WTC11 (cell line): ENCODE data around the gene ISG15. TPM values are rescaled to one million over a fixed set of nuclear protein-coding genes. Genes with fewer than 3 reads are reported as not detected.

Experiments
- ATF1 ChIP-seq: sonication (generic); formaldehyde crosslinking; IDR thresholded peaks from 2 replicates; pipeline ENCODE4 v1.8.1; 2023; ENCODE audit warnings: mild to moderate bottlenecking, moderate library complexity, missing genetic modification reagents
- ATF3 ChIP-seq: sonication (generic); formaldehyde crosslinking; conservative IDR thresholded peaks from 2 replicates; pipeline ENCODE4 v1.8.1; 2022; ENCODE audit warnings: mild to moderate bottlenecking, missing genetic modification reagents
- CREB1 ChIP-seq: sonication (generic); formaldehyde crosslinking; IDR thresholded peaks from 2 replicates; pipeline ENCODE4 v1.8.0; 2023; ENCODE audit warnings: mild to moderate bottlenecking, missing genetic modification reagents
- E2F1 ChIP-seq: sonication (generic); formaldehyde crosslinking; IDR thresholded peaks from 2 replicates; pipeline ENCODE4 v1.8.0; 2022; ENCODE audit warnings: mild to moderate bottlenecking, missing genetic modification reagents
- E2F4 ChIP-seq: sonication (generic); formaldehyde crosslinking; IDR thresholded peaks from 2 replicates; pipeline ENCODE4 v1.8.1; 2022; ENCODE audit warnings: low read depth, mild to moderate bottlenecking, moderate library complexity, missing genetic modification reagents, borderline replicate concordance
- E2F5 ChIP-seq: sonication (generic); formaldehyde crosslinking; IDR thresholded peaks from 2 replicates; pipeline ENCODE4 v1.8.1; 2022; ENCODE audit warnings: mild to moderate bottlenecking, moderate library complexity, missing genetic modification reagents
- EMX1 ChIP-seq: fragments of 250-450 bp; sonication (Bioruptor Pico); IDR thresholded peaks from 2 replicates; pipeline ENCODE4 v1.8.0; 2021; ENCODE audit warnings: mild to moderate bottlenecking
- ETV6 ChIP-seq: sonication (generic); formaldehyde crosslinking; IDR thresholded peaks from 2 replicates; pipeline ENCODE4 v1.8.1; 2022; ENCODE audit warnings: mild to moderate bottlenecking, missing genetic modification reagents
- GABPB1 ChIP-seq: sonication (generic); formaldehyde crosslinking; IDR thresholded peaks from 2 replicates; pipeline ENCODE4 v1.8.1; 2023; ENCODE audit warnings: mild to moderate bottlenecking, missing genetic modification reagents
- GTF2I ChIP-seq: fragments of 250-450 bp; sonication (Bioruptor Pico); conservative IDR thresholded peaks from 2 replicates; pipeline ENCODE4 v1.4.0; 2021; ENCODE audit warnings: mild to moderate bottlenecking
- JAZF1 ChIP-seq: fragments of 250-450 bp; sonication (Bioruptor Pico); IDR thresholded peaks from 2 replicates; pipeline ENCODE4 v1.9.0; 2021; ENCODE audit warnings: moderate library complexity, mild to moderate bottlenecking, inconsistent platforms
- MYBL2 ChIP-seq: sonication (generic); formaldehyde crosslinking; IDR thresholded peaks from 2 replicates; pipeline ENCODE4 v1.8.1; 2023; ENCODE audit warnings: mild to moderate bottlenecking, moderate library complexity, missing genetic modification reagents
- NFATC4 ChIP-seq: fragments of 250-450 bp; sonication (Bioruptor Pico); IDR thresholded peaks from 2 replicates; pipeline ENCODE4 v1.9.0; 2021; ENCODE audit warnings: mild to moderate bottlenecking
- NR1H2 ChIP-seq: sonication (generic); formaldehyde crosslinking; IDR thresholded peaks from 2 replicates; pipeline ENCODE4 v1.9.0; 2021; ENCODE audit warnings: mild to moderate bottlenecking, moderate library complexity, missing genetic modification reagents
- NR3C1 ChIP-seq: sonication (generic); formaldehyde crosslinking; conservative IDR thresholded peaks from 2 replicates; pipeline ENCODE4 v1.8.1; 2023; ENCODE audit warnings: low read depth, mild to moderate bottlenecking, missing genetic modification reagents
- SMAD4 ChIP-seq: sonication (generic); formaldehyde crosslinking; IDR thresholded peaks from 2 replicates; pipeline ENCODE4 v1.8.0; 2022; ENCODE audit warnings: mild to moderate bottlenecking, missing genetic modification reagents
- SOX15 ChIP-seq: fragments of 250-450 bp; sonication (Bioruptor Pico); IDR thresholded peaks from 2 replicates; pipeline ENCODE4 v1.9.0; 2021; ENCODE audit warnings: mild to moderate bottlenecking
- SP1 ChIP-seq: sonication (generic); formaldehyde crosslinking; conservative IDR thresholded peaks from 2 replicates; pipeline ENCODE4 v1.8.1; 2022; ENCODE audit warnings: missing genetic modification reagents
- TEAD1 ChIP-seq: sonication (generic); formaldehyde crosslinking; IDR thresholded peaks from 2 replicates; pipeline ENCODE4 v1.8.0; 2022; ENCODE audit warnings: mild to moderate bottlenecking, missing genetic modification reagents
- TP53 ChIP-seq: sonication (generic); formaldehyde crosslinking; IDR thresholded peaks from 2 replicates; pipeline ENCODE4 v1.8.1; 2023; ENCODE audit warnings: mild to moderate bottlenecking, missing genetic modification reagents
- ZBTB21 ChIP-seq: sonication (generic); formaldehyde crosslinking; IDR thresholded peaks from 2 replicates; pipeline ENCODE4 v1.8.1; 2023; ENCODE audit warnings: mild to moderate bottlenecking, missing genetic modification reagents, borderline replicate concordance
- ZNF121 ChIP-seq: sonication (generic); formaldehyde crosslinking; IDR thresholded peaks from 2 replicates; pipeline ENCODE4 v1.8.0; 2023; ENCODE audit warnings: missing genetic modification reagents
- ZNF263 ChIP-seq: sonication (generic); formaldehyde crosslinking; IDR thresholded peaks from 2 replicates; pipeline ENCODE4 v1.8.1; 2022; ENCODE audit warnings: low read depth, mild to moderate bottlenecking, moderate library complexity, missing genetic modification reagents
- ZSCAN18 ChIP-seq: fragments of 250-450 bp; sonication (Bioruptor Pico); IDR thresholded peaks from 2 replicates; pipeline ENCODE4 v2.1.2; 2022; ENCODE audit warnings: mild to moderate bottlenecking, moderate library complexity
- total RNA-seq: library from RNA; stranded (reverse); gene quantifications from 3 replicates; pipeline ENCODE4 v1.2.3, GENCODE V29; 2021
- TF ChIP-seq, protein P1 (sequence below): sonication (generic); formaldehyde crosslinking; IDR thresholded peaks from 2 replicates; pipeline ENCODE4 v1.8.0; 2022; ENCODE audit warnings: mild to moderate bottlenecking, missing genetic modification reagents
- TF ChIP-seq, protein P2 (sequence below): sonication (generic); formaldehyde crosslinking; IDR thresholded peaks from 2 replicates; pipeline ENCODE4 v1.8.1; 2023; ENCODE audit warnings: mild to moderate bottlenecking, missing genetic modification reagents, moderate library complexity
- TF ChIP-seq, protein P3 (sequence below): fragments of 250-450 bp; sonication (Bioruptor Pico); IDR thresholded peaks from 2 replicates; pipeline ENCODE4 v1.9.0; 2021; ENCODE audit warnings: moderate library complexity, mild to moderate bottlenecking, inconsistent platforms, borderline replicate concordance
- TF ChIP-seq, protein P4 (sequence below): sonication (generic); formaldehyde crosslinking; IDR thresholded peaks from 2 replicates; pipeline ENCODE4 v1.8.0; 2022; ENCODE audit warnings: mild to moderate bottlenecking, missing genetic modification reagents
- TF ChIP-seq, protein P5 (sequence below): sonication (generic); formaldehyde crosslinking; conservative IDR thresholded peaks from 2 replicates; pipeline ENCODE4 v1.8.1; 2023; ENCODE audit warnings: mild to moderate bottlenecking, low read depth, missing genetic modification reagents, moderate library complexity

The ISG15 gene
- total RNA-seq, 1 experiment from 2014 or later: 29.5 TPM

DNA sequence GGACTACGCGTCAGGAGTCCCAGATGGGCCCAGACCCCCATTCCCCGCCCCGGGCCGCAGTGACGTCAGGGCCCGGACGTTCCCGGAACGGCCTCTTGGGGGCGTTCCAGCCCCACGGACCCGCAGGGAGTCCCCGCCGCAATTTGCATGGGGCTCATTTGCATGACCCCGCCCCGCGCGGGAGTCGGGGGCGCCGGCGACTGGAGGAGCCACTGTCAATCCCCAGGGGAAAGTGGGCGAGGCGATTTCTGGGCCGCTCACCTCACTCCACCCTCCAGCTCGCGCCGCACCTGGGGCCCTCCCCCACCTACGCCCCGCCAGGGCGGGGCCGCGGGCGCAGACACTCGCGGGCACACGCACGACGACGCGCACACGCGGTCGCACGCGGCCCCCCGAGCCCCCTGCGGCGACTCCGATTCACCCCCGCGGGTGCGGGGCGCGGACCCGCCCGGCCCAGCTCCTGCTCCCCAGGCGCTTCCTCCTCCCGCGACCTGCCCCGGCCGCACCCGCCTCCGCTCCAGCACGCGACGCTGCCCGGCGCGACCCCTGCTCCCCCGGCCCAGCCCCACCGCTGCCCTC is 19.8 kb downstream of the ISG15 start (continued):
- TF ChIP-seq NR1H2 (CRISPR knock-in tag) (no peak), SMAD4 (CRISPR knock-in tag) (no peak), ZSCAN18 (CRISPR knock-in tag) (no peak), ZBTB21 (no peak), EMX1 (CRISPR knock-in tag) (no peak), ZNF263 (CRISPR knock-in tag) (no peak), ETV6 (CRISPR knock-in tag) (no peak), MYBL2 (no peak), GTF2I (CRISPR knock-in tag) (no peak), E2F1 (CRISPR knock-in tag) (no peak), CREB1 (CRISPR knock-in tag) (no peak), ATF1 (no peak), E2F4 (CRISPR knock-in tag) (no peak), TP53 (CRISPR knock-in tag) (no peak), ATF3 (CRISPR knock-in tag) (no peak), SOX15 (CRISPR knock-in tag) (no peak), TEAD1 (peak; percentile 44; the same call in 1 of the 2 replicates), GABPB1 (CRISPR knock-in tag) (no peak), E2F5 (CRISPR knock-in tag) (peak; percentile 63; the same call in 1 of the 2 replicates), NFATC4 (no peak), JAZF1 (no peak), ZNF121 (CRISPR knock-in tag) (no peak), SP1 (peak; percentile 77), NR3C1 (CRISPR knock-in tag) (no peak)
- TF ChIP-seq, protein P1, sequence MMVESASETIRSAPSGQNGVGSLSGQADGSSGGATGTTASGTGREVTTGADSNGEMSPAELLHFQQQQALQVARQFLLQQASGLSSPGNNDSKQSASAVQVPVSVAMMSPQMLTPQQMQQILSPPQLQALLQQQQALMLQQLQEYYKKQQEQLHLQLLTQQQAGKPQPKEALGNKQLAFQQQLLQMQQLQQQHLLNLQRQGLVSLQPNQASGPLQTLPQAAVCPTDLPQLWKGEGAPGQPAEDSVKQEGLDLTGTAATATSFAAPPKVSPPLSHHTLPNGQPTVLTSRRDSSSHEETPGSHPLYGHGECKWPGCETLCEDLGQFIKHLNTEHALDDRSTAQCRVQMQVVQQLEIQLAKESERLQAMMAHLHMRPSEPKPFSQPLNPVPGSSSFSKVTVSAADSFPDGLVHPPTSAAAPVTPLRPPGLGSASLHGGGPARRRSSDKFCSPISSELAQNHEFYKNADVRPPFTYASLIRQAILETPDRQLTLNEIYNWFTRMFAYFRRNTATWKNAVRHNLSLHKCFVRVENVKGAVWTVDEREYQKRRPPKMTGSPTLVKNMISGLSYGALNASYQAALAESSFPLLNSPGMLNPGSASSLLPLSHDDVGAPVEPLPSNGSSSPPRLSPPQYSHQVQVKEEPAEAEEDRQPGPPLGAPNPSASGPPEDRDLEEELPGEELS (CRISPR knock-in tag): no peak
- TF ChIP-seq, protein P2, sequence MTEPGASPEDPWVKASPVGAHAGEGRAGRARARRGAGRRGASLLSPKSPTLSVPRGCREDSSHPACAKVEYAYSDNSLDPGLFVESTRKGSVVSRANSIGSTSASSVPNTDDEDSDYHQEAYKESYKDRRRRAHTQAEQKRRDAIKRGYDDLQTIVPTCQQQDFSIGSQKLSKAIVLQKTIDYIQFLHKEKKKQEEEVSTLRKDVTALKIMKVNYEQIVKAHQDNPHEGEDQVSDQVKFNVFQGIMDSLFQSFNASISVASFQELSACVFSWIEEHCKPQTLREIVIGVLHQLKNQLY (CRISPR knock-in tag): no peak
- TF ChIP-seq, protein P3, sequence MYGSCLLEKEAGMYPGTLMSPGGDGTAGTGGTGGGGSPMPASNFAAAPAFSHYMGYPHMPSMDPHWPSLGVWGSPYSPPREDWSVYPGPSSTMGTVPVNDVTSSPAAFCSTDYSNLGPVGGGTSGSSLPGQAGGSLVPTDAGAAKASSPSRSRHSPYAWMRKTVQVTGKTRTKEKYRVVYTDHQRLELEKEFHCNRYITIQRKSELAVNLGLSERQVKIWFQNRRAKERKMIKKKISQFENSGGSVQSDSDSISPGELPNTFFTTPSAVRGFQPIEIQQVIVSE (CRISPR knock-in tag): no peak
- TF ChIP-seq, protein P4, sequence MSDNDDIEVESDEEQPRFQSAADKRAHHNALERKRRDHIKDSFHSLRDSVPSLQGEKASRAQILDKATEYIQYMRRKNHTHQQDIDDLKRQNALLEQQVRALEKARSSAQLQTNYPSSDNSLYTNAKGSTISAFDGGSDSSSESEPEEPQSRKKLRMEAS (CRISPR knock-in tag): peak; percentile 10; the same call in 1 of the 2 replicates
- TF ChIP-seq, protein P5, sequence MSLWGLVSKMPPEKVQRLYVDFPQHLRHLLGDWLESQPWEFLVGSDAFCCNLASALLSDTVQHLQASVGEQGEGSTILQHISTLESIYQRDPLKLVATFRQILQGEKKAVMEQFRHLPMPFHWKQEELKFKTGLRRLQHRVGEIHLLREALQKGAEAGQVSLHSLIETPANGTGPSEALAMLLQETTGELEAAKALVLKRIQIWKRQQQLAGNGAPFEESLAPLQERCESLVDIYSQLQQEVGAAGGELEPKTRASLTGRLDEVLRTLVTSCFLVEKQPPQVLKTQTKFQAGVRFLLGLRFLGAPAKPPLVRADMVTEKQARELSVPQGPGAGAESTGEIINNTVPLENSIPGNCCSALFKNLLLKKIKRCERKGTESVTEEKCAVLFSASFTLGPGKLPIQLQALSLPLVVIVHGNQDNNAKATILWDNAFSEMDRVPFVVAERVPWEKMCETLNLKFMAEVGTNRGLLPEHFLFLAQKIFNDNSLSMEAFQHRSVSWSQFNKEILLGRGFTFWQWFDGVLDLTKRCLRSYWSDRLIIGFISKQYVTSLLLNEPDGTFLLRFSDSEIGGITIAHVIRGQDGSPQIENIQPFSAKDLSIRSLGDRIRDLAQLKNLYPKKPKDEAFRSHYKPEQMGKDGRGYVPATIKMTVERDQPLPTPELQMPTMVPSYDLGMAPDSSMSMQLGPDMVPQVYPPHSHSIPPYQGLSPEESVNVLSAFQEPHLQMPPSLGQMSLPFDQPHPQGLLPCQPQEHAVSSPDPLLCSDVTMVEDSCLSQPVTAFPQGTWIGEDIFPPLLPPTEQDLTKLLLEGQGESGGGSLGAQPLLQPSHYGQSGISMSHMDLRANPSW (CRISPR knock-in tag): no peak
